Astrocyte (in vitro differentiated cells and primary cell): ENCODE measurements around the gene WNK4.

Source experiments
- CTCF ChIP-seq: IDR thresholded peaks from 2 replicates; pipeline ENCODE4 v1.5.1; 2011; ENCODE audit warnings: low read depth, mild to moderate bottlenecking, inconsistent platforms, low read length, moderate library complexity; ENCODE audit not compliant: insufficient read depth
- EZH2 ChIP-seq: IDR thresholded peaks from 2 replicates; pipeline ENCODE4 v1.6.1; 2012; ENCODE audit warnings: mild to moderate bottlenecking, low read length, inconsistent platforms; ENCODE audit not compliant: insufficient read depth

GRCh38 chr17:42781639-42782165 lies 1.3 kb downstream of the WNK4 start:
- TF ChIP-seq EZH2, result no peak
- no peak for TF ChIP-seq CTCF
